Transverse colon (tissue), 3 donors: ENCODE results near the gene NOX4.

Source experiments
- CTCF ChIP-seq, 5 experiments: fragments of 200-600 bp in 3 of 5; fragments of 450-650 bp in 2 of 5; sonication (generic) in 3 of 5; IDR thresholded peaks; 1 replicate in 2 of 5; 2 replicates in 3 of 5; pipeline ENCODE4 v1.5.1; 2016 to 2017; ENCODE audit warnings: antibody characterized with exemption in 5 of 5, inconsistent platforms in 3 of 5, mild to moderate bottlenecking in 2 of 5, moderate library complexity in 1 of 5
- EP300 ChIP-seq: sonication (generic); formaldehyde crosslinking; IDR thresholded peaks from one replicate; pipeline ENCODE4 v1.6.1; 2017; ENCODE audit warnings: antibody characterized with exemption, low read depth
- POLR2A ChIP-seq: fragments of 450-650 bp; IDR thresholded peaks from one replicate; pipeline ENCODE4 v1.6.1; 2016; ENCODE audit warnings: antibody characterized with exemption, mild to moderate bottlenecking, moderate library complexity

GRCh38 chr11:89442801-89443200 is 48.4 kb downstream of the NOX4 start:
- TF ChIP-seq CTCF (IDR thresholded peaks at IDR 0.05) (no peak), POLR2A (no peak), EP300 (no peak)
